Glutamatergic neuron (in vitro differentiated cells): Measurements from ENCODE around the gene ABCG1. TPM values are rescaled to one million over a fixed set of nuclear protein-coding genes. Genes with fewer than 3 reads are reported as not detected.

ENCODE experiments used
- DNase-seq: peaks from one replicate; pipeline ENCODE4 v3.0.0; 2022
- H3K27ac Mint-ChIP-seq: one replicate; pipeline ENCODE4 v1.8.0; 2020; ENCODE audit warnings: mild to moderate bottlenecking, mixed read lengths, inconsistent platforms; ENCODE audit not compliant: unreplicated experiment
- H3K27me3 Mint-ChIP-seq: one replicate; pipeline ENCODE4 v1.8.0; 2020; ENCODE audit warnings: mild to moderate bottlenecking, moderate library complexity, mixed read lengths, inconsistent platforms; ENCODE audit not compliant: unreplicated experiment
- H3K36me3 Mint-ChIP-seq: one replicate; pipeline ENCODE4 v1.8.0; 2020; ENCODE audit warnings: mild to moderate bottlenecking, mixed read lengths, inconsistent platforms; ENCODE audit not compliant: unreplicated experiment
- H3K4me1 Mint-ChIP-seq: one replicate; pipeline ENCODE4 v1.8.0; 2020; ENCODE audit warnings: mild to moderate bottlenecking, low read depth, mixed read lengths, inconsistent platforms; ENCODE audit not compliant: unreplicated experiment
- H3K4me3 Mint-ChIP-seq: one replicate; pipeline ENCODE4 v1.8.0; 2020; ENCODE audit warnings: mild to moderate bottlenecking, mixed read lengths, inconsistent platforms; ENCODE audit not compliant: unreplicated experiment
- H3K9me3 Mint-ChIP-seq: one replicate; pipeline ENCODE4 v1.8.0; 2020; ENCODE audit warnings: mild to moderate bottlenecking, moderate library complexity, mixed read lengths, inconsistent platforms; ENCODE audit not compliant: unreplicated experiment
- CTCF ChIP-seq: fragments of 200-600 bp; sonication (generic); IDR thresholded peaks from one replicate; pipeline ENCODE4 v1.5.0; 2021; ENCODE audit not compliant: partially characterized antibody, unreplicated experiment
- total RNA-seq: library from RNA; stranded (reverse); fragmentation: NEBNext Ultra II Directional; extraction: Animal tissue kit (Norgen Biotek cat#: 25700); gene quantifications from one replicate; pipeline ENCODE4 v1.2.1, GENCODE V29; 2021; ENCODE audit not compliant: unreplicated experiment

Gene ABCG1
- total RNA-seq, 1 donor from 2014 or later = 31.9 TPM

- no peak for TF ChIP-seq CTCF
- Mint-ChIP-seq H3K4me1 (peaks cover 29% of the 10 kb centered on the region), H3K9me3 (peaks cover 2% of the 10 kb centered on the region), H3K36me3 (no peaks in the 10 kb centered on the region), H3K27me3 (peaks cover 8% of the 10 kb centered on the region), H3K27ac (no peak overlapping the region), H3K4me3 (no peak overlapping the region)
- DNase-seq = no peak
Observed at GRCh38 chr21:42308161-42308913, 89.4 kb downstream of the ABCG1 start.

- no peak for DNase-seq
- H3K36me3 Mint-ChIP-seq = no peaks in the 10 kb centered on the region
- peaks cover 6% of the 10 kb centered on the region for H3K9me3 Mint-ChIP-seq
- H3K27ac Mint-ChIP-seq = no peak overlapping the region
- H3K4me1 Mint-ChIP-seq = peaks cover 34% of the 10 kb centered on the region
- no peak for TF ChIP-seq CTCF
- peaks cover 8% of the 10 kb centered on the region for H3K27me3 Mint-ChIP-seq
- H3K4me3 Mint-ChIP-seq = no peak overlapping the region
Observed at GRCh38 chr21:42308914-42309752, 90.2 kb downstream of the ABCG1 start.

GRCh38 chr21:42309753-42310213 lies 90.8 kb downstream of the ABCG1 start:
- Mint-ChIP-seq H3K27me3 (peaks cover 6% of the 10 kb centered on the region), H3K9me3 (peaks cover 6% of the 10 kb centered on the region), H3K36me3 (no peaks in the 10 kb centered on the region), H3K4me3 (no peak overlapping the region), H3K27ac (no peak overlapping the region), H3K4me1 (peaks cover 34% of the 10 kb centered on the region)
- peak; percentile 82 for DNase-seq
- peak; percentile 94 for TF ChIP-seq CTCF

- Mint-ChIP-seq H3K9me3 (peaks cover 4% of the 10 kb centered on the region), H3K27me3 (peaks cover 6% of the 10 kb centered on the region), H3K4me1 (peaks cover 36% of the 10 kb centered on the region), H3K36me3 (no peaks in the 10 kb centered on the region), H3K27ac (no peak overlapping the region), H3K4me3 (no peak overlapping the region)
- no peak for DNase-seq
- no peak for TF ChIP-seq CTCF
Observed at GRCh38 chr21:42310411-42311001, 91.6 kb downstream of the ABCG1 start.

GRCh38 chr21:42311160-42311559 lies 92.2 kb downstream of the ABCG1 start:
- Mint-ChIP-seq H3K4me3 (no peak overlapping the region), H3K4me1 (peaks cover 39% of the 10 kb centered on the region), H3K36me3 (no peaks in the 10 kb centered on the region), H3K27me3 (peaks cover 6% of the 10 kb centered on the region), H3K9me3 (peaks cover 4% of the 10 kb centered on the region), H3K27ac (no peak overlapping the region)
- DNase-seq = no peak
- TF ChIP-seq CTCF = no peak
